Choroid plexus epithelial cell (primary cell): ENCODE data around the gene SH3TC1.

Experiments
- DNase-seq: peaks from one replicate; pipeline ENCODE4 v3.0.0-alpha.2; 2010; ENCODE audit warnings: low read depth
- H3K4me3 ChIP-seq: 2 replicates; pipeline ENCODE4 v1.5.1; 2011; ENCODE audit warnings: low read depth, mild to moderate bottlenecking, control low read depth, low read length, moderate library complexity
- TF ChIP-seq, protein P1 (sequence below): conservative IDR thresholded peaks from 2 replicates; pipeline ENCODE4 v1.5.1; 2011; ENCODE audit warnings: low read depth, mild to moderate bottlenecking, control low read depth, inconsistent platforms, low read length, moderate library complexity

The SH3TC1 gene

GRCh38 chr4:8153441-8153840 lies 45.6 kb upstream of the SH3TC1 start:
- H3K4me3 ChIP-seq: no peak overlapping the region
- no peak for DNase-seq
- TF ChIP-seq, protein P1, sequence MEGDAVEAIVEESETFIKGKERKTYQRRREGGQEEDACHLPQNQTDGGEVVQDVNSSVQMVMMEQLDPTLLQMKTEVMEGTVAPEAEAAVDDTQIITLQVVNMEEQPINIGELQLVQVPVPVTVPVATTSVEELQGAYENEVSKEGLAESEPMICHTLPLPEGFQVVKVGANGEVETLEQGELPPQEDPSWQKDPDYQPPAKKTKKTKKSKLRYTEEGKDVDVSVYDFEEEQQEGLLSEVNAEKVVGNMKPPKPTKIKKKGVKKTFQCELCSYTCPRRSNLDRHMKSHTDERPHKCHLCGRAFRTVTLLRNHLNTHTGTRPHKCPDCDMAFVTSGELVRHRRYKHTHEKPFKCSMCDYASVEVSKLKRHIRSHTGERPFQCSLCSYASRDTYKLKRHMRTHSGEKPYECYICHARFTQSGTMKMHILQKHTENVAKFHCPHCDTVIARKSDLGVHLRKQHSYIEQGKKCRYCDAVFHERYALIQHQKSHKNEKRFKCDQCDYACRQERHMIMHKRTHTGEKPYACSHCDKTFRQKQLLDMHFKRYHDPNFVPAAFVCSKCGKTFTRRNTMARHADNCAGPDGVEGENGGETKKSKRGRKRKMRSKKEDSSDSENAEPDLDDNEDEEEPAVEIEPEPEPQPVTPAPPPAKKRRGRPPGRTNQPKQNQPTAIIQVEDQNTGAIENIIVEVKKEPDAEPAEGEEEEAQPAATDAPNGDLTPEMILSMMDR: no peak

- no peak for DNase-seq
- no peak overlapping the region for H3K4me3 ChIP-seq
- TF ChIP-seq, protein P1: no peak
These were observed 44.0 kb upstream of the SH3TC1 start for GRCh38 chr4:8155048-8155447.

- no peak for DNase-seq
- TF ChIP-seq, protein P1: no peak
- H3K4me3 ChIP-seq: no peak overlapping the region
These were observed 43.2 kb upstream of the SH3TC1 start for GRCh38 chr4:8155660-8156421.

GRCh38 chr4:8156617-8157016 lies 42.5 kb upstream of the SH3TC1 start:
- no peak for DNase-seq
- no peak overlapping the region for H3K4me3 ChIP-seq
- TF ChIP-seq, protein P1: no peak

DNA sequence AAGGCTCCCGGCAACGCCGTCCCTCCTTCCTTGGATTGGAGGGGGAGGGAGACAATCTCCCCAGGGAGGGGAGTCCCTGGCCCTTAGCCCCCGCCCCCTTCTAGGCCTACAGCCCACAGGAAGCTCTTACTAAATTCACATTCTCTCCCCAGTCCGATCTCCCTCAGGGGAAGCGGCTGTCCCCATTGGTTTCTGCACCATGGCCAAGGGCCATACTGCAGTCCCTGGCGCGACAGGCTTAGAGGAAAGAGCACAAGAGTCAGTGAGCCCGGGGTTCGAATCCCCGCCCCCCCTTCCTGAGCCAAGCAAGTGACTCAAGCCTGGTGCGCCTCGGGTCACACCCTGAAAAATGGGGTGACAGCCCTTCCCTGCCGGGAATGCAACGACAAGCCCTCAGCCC lies 41.6 kb upstream of the SH3TC1 start:
- no peak overlapping the region for H3K4me3 ChIP-seq
- TF ChIP-seq, protein P1: no peak
- no peak for DNase-seq

DNA sequence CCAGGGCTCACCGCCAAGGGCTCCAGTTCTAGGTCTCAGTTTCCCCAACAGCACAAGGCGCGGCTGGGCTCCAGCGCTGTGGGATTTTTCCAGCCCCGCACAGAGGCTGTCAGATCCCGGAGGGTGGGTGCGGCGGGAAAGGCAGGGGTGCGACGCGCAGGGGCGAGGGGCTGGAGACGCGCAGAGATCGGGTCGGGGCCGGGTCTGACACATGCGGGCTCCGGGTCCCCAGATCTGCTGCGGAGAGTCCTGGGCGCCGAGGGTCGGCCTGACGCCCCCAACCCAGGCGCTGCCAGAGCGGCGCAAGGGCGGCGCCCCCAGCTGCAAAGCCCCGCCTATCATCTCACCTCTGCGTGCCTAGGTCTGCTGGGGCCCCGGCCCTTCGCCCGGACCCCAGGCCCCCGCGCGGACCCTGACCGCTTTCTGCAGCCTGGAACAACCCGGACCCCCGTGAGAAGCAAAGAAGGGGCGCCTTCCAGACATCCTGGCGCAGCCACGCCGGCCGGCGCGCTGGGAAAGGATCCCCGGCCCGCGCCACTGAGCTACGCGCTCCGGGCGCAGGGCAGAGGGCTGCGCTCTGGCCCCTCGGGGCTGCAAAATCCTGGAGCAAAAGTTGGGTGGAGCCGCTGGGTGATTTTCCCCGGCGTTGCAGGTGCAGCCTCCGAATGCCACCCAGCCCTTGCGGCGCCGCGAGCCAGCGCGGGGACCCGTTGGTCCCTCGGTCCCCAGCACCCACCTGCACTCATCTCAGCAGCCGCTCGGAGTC lies 41.0 kb upstream of the SH3TC1 start:
- H3K4me3 ChIP-seq: peak overlapping the region; percentile 52
- no peak for DNase-seq
- TF ChIP-seq, protein P1: no peak
